ENCODE results near the gene PUM2. TPM values are rescaled to one million over a fixed set of nuclear protein-coding genes. Genes with fewer than 3 reads are reported as not detected.

Gene PUM2
- total and polyA plus RNA-seq, 2 of the 13 experiments (the other 11 are each of a cell fraction or from before 2014, with no cell fraction given) = 69.6 to 69.8 TPM

DNA sequence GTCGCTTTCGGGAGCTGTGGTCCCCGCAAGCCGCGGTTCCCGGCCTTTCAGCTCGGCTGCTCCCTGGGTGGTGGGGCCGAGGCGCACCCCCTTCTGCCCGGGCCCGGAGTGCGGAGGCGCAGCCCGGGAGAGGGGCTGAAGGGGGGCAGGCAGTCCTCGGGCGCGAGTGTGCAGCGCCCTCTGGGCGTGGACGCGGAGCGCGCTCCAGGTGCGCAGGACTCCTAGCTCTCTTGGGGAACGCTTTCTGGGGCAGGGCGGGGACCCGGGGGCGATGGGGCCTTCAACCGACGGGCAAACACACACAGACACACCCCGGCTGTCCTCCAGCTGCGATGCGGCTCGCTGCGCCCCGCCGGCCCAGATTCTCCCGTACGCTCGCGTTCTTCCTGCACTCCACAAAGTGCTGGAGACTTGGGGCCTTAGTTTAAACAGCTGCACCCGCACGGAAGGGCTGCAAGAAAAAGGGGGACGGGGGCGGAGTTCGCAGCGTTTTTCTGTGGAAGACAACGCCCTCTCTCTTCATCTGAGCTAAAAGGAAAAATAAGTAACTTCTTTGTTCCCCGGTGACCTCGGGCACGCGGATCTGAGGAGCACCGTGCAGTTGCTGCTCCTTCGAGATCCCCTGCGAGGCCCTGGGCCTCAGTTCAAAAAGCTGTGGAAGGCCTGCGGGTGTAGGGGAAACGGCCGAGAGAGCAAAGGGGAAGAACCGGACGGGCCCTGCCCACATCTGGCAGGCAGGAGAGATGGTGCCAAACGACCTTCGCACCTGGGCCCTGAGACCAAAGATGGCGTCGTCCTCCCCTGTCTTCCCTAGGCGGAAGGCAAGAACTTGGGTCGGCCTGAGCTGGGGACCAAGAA lies 125.1 kb downstream of the PUM2 start (continued):
- no peak for TF ChIP-seq PRDM15 (CRISPR knock-in tag; IDR thresholded peaks at IDR 0.05)
- peak; percentile 85 for TF ChIP-seq TARDBP (CRISPR knock-in tag; IDR thresholded peaks at IDR 0.05)
- peak; percentile 79 for TF ChIP-seq TMF1 (CRISPR knock-in tag; IDR thresholded peaks at IDR 0.05; ENCODE audit: low read depth)
- TF ChIP-seq JUNB (CRISPR knock-in tag; IDR thresholded peaks at IDR 0.05; ENCODE audit: borderline replicate concordance) = no peak
- no peak for TF ChIP-seq TEF (CRISPR knock-in tag; IDR thresholded peaks at IDR 0.05)
- no peak; the same call in 1 of the 2 replicates for TF ChIP-seq RFXAP (CRISPR knock-in tag; IDR thresholded peaks at IDR 0.05; ENCODE audit: borderline replicate concordance)
- no peak for TF ChIP-seq ZNF20 (CRISPR knock-in tag; IDR thresholded peaks at IDR 0.05)
- TF ChIP-seq ZNF761 (CRISPR knock-in tag; conservative IDR thresholded peaks at IDR 0.05) = no peak
- no peak for TF ChIP-seq ZSCAN21 (CRISPR knock-in tag; IDR thresholded peaks at IDR 0.05; ENCODE audit: borderline replicate concordance)
- TF ChIP-seq ARID3A (IDR thresholded peaks at IDR 0.05; ENCODE audit: low read depth, low read length) = no peak
- TF ChIP-seq, protein P1, sequence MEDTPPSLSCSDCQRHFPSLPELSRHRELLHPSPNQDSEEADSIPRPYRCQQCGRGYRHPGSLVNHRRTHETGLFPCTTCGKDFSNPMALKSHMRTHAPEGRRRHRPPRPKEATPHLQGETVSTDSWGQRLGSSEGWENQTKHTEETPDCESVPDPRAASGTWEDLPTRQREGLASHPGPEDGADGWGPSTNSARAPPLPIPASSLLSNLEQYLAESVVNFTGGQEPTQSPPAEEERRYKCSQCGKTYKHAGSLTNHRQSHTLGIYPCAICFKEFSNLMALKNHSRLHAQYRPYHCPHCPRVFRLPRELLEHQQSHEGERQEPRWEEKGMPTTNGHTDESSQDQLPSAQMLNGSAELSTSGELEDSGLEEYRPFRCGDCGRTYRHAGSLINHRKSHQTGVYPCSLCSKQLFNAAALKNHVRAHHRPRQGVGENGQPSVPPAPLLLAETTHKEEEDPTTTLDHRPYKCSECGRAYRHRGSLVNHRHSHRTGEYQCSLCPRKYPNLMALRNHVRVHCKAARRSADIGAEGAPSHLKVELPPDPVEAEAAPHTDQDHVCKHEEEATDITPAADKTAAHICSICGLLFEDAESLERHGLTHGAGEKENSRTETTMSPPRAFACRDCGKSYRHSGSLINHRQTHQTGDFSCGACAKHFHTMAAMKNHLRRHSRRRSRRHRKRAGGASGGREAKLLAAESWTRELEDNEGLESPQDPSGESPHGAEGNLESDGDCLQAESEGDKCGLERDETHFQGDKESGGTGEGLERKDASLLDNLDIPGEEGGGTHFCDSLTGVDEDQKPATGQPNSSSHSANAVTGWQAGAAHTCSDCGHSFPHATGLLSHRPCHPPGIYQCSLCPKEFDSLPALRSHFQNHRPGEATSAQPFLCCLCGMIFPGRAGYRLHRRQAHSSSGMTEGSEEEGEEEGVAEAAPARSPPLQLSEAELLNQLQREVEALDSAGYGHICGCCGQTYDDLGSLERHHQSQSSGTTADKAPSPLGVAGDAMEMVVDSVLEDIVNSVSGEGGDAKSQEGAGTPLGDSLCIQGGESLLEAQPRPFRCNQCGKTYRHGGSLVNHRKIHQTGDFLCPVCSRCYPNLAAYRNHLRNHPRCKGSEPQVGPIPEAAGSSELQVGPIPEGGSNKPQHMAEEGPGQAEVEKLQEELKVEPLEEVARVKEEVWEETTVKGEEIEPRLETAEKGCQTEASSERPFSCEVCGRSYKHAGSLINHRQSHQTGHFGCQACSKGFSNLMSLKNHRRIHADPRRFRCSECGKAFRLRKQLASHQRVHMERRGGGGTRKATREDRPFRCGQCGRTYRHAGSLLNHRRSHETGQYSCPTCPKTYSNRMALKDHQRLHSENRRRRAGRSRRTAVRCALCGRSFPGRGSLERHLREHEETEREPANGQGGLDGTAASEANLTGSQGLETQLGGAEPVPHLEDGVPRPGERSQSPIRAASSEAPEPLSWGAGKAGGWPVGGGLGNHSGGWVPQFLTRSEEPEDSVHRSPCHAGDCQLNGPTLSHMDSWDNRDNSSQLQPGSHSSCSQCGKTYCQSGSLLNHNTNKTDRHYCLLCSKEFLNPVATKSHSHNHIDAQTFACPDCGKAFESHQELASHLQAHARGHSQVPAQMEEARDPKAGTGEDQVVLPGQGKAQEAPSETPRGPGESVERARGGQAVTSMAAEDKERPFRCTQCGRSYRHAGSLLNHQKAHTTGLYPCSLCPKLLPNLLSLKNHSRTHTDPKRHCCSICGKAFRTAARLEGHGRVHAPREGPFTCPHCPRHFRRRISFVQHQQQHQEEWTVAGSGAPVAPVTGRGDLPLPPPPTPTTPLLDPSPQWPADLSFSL (CRISPR knock-in tag; IDR thresholded peaks at IDR 0.05) = no peak
- TF ChIP-seq, protein P2, sequence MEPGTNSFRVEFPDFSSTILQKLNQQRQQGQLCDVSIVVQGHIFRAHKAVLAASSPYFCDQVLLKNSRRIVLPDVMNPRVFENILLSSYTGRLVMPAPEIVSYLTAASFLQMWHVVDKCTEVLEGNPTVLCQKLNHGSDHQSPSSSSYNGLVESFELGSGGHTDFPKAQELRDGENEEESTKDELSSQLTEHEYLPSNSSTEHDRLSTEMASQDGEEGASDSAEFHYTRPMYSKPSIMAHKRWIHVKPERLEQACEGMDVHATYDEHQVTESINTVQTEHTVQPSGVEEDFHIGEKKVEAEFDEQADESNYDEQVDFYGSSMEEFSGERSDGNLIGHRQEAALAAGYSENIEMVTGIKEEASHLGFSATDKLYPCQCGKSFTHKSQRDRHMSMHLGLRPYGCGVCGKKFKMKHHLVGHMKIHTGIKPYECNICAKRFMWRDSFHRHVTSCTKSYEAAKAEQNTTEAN (CRISPR knock-in tag; conservative IDR thresholded peaks at IDR 0.05) = 0 out of 2 replicates have a peak, but pooled peaks have one; percentile 7
- TF ChIP-seq GZF1 (CRISPR knock-in tag; IDR thresholded peaks at IDR 0.05) = no peak
